Mucosa of descending colon (tissue), 3 donors: ENCODE data around the gene MBNL1. TPM values are rescaled to one million over a fixed set of nuclear protein-coding genes. Genes with fewer than 3 reads are reported as not detected.

Source experiments
- ATAC-seq: fragments of 200-7000 bp; cut with Tn5 transposase; one replicate; pipeline ENCODE4 v1.9.1; 2020; ENCODE audit warnings: mild to moderate bottlenecking, moderate library complexity
- DNase-seq, 3 donors: peaks; one replicate each; pipeline ENCODE4 v3.0.0-alpha.2; 2020
- H3K36me3 ChIP-seq: fragments of 200-600 bp; one replicate; pipeline ENCODE4 v1.8.0; 2021; ENCODE audit warnings: low read depth, mild to moderate bottlenecking
- H3K4me1 ChIP-seq: fragments of 200-600 bp; one replicate; pipeline ENCODE4 v1.8.0; 2021; ENCODE audit warnings: low read depth, mild to moderate bottlenecking
- H3K4me3 ChIP-seq: fragments of 200-600 bp; one replicate; pipeline ENCODE4 v1.8.0; 2021; ENCODE audit warnings: mild to moderate bottlenecking
- H3K9me3 ChIP-seq: fragments of 200-600 bp; one replicate; pipeline ENCODE4 v1.8.0; 2021; ENCODE audit warnings: mild to moderate bottlenecking
- CTCF ChIP-seq: fragments of 200-600 bp; IDR thresholded peaks from one replicate; pipeline ENCODE4 v1.8.0; 2022; ENCODE audit warnings: antibody characterized with exemption, mild to moderate bottlenecking
- intact Hi-C, 2 donors: fragments of 100-400 bp; cut with DNase I in 1 of 2; cut with micrococcal nuclease in 1 of 2; formaldehyde crosslinking; loops; one replicate each; pipeline versions ENCODE4 v1.11.0 to v1.11.1; 2022; cut with DNase I, micrococcal nuclease
- total RNA-seq, 3 donors: library from RNA; stranded (reverse); fragmentation: NEBNext Ultra II Directional in 2 of 3; extraction: Animal tissue kit (Norgen Biotek cat#: 25700) in 2 of 3; gene quantifications; one replicate each; pipeline versions ENCODE4 v1.2.1 to v1.2.4, GENCODE V29; 2021 to 2023
- donor health status: DM: no; HTN: no; CAD: no; lungs with moderate emphysema.
- donor health status: DM: no; HTN: no; CAD: no.
- donor health status: DM: no; HTN: yes; CAD: no.

Gene MBNL1
- total RNA-seq, 3 donors from 2014 or later, result 184 to 381 (median 215) TPM

DNA sequence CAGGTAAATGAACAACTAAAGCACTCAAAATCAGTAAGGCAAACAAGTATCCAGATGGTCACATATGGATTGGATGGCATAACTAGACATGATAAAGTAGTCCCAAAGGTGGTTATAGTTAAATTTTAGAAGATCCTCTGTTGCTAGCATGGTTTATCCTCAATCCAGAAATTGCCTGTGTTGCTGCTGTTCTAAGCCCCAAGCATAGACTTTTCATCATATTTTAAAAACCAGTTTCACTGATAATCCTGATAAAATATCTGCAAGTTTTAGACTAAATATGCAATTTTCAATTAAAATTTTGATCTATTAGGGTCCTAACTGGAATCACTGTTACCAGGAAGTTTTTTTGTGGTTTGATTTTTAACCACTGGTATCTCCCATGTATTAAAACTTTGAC, 35.4 kb downstream of the MBNL1 start:
- Histone ChIP-seq H3K4me3 (no peak overlapping the region), H3K36me3 (no peaks in the 10 kb centered on the region), H3K9me3 (no peaks in the 10 kb centered on the region), H3K4me1 (peaks cover 81% of the 10 kb centered on the region)
- no peak for TF ChIP-seq CTCF
- DNase-seq (no peak), ATAC-seq (no peak)
- intact Hi-C loops, result no loop called here

GRCh38 chr3:152305075-152305474, 36.3 kb downstream of the MBNL1 start:
- Histone ChIP-seq H3K9me3 (no peaks in the 10 kb centered on the region), H3K36me3 (no peaks in the 10 kb centered on the region), H3K4me1 (peaks cover 75% of the 10 kb centered on the region), H3K4me3 (no peak overlapping the region)
- no peak for TF ChIP-seq CTCF
- intact Hi-C loops, result no loop called here
- no peak for ATAC-seq
- DNase-seq, result no peak

GRCh38 chr3:152307829-152308474, 39.2 kb downstream of the MBNL1 start:
- ATAC-seq (peak; percentile 86), DNase-seq (no peak)
- Histone ChIP-seq H3K4me3 (no peak overlapping the region), H3K36me3 (no peaks in the 10 kb centered on the region), H3K9me3 (no peaks in the 10 kb centered on the region), H3K4me1 (peaks cover 56% of the 10 kb centered on the region)
- TF ChIP-seq CTCF, result no peak
- intact Hi-C loops, result no loop called here

GRCh38 chr3:152308475-152308844, 39.7 kb downstream of the MBNL1 start:
- Histone ChIP-seq H3K9me3 (no peaks in the 10 kb centered on the region), H3K4me3 (no peak overlapping the region), H3K36me3 (no peaks in the 10 kb centered on the region), H3K4me1 (peaks cover 57% of the 10 kb centered on the region)
- DNase-seq (no peak), ATAC-seq (peak; percentile 5)
- TF ChIP-seq CTCF, result no peak
- intact Hi-C loops, result no loop called here

DNA sequence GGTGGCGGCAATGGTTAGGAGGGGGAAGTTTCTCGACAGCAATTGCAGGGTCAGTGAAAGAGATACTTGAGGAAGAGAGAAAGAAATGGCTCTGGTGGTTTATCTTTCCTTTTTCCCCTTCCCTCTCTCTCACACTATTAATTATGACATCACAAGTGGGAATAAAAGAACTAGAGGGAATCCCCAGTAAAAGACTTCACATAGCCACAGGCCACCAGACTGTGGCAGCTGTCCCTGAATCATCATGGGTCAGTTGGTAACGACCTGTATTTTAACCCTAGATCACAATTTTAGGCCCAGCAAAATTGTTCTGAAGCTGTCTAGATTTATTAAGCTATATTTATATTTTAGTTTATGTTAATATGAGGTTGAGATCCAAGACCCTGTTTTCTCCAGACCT, 40.3 kb downstream of the MBNL1 start:
- Histone ChIP-seq H3K36me3 (no peaks in the 10 kb centered on the region), H3K9me3 (no peaks in the 10 kb centered on the region), H3K4me1 (peaks cover 53% of the 10 kb centered on the region), H3K4me3 (no peak overlapping the region)
- no peak for DNase-seq
- peak; percentile 2 for ATAC-seq
- TF ChIP-seq CTCF, result no peak
- intact Hi-C loops, result no loop called here
